ENCODE measurements around the gene UBR3.

Gene UBR3

GRCh38 chr2:170101789-170102188 lies 274.5 kb downstream of the UBR3 start:
- Histone ChIP-seq H3K9me3 (ENCODE audit: insufficient read depth, low read length) (no peaks in the 10 kb centered on the region), H3K9ac (ENCODE audit: low read length) (no peak overlapping the region), H4K20me1 (ENCODE audit: insufficient read depth, low read length) (no peaks in the 10 kb centered on the region), H3K4me3 (ENCODE audit: low read length) (no peak overlapping the region), H3K79me2 (ENCODE audit: low read length) (no peaks in the 10 kb centered on the region), H3K36me3 (replicated peaks; ENCODE audit: low read depth, low read length) (no peaks in the 10 kb centered on the region), H3K27me3 (ENCODE audit: low read depth, low read length) (no peaks in the 10 kb centered on the region), H2AFZ (ENCODE audit: low read depth, low read length) (no peak overlapping the region), H3K4me1 (ENCODE audit: low read length) (peaks cover 8% of the 10 kb centered on the region), H3K27ac (ENCODE audit: low read length) (no peak overlapping the region), H3K4me2 (ENCODE audit: low read length) (no peak overlapping the region)
- no peak for TF ChIP-seq CTCF (IDR thresholded peaks at IDR 0.05; ENCODE audit: low read depth, low read length)
- TF ChIP-seq EZH2phosphoT487 (IDR thresholded peaks at IDR 0.05; ENCODE audit: low read depth) = no peak

- Histone ChIP-seq H3K4me2 (ENCODE audit: low read length) (no peak overlapping the region), H3K4me3 (ENCODE audit: low read length) (no peak overlapping the region), H2AFZ (ENCODE audit: low read depth, low read length) (no peak overlapping the region), H3K27ac (ENCODE audit: low read length) (no peak overlapping the region), H3K4me1 (ENCODE audit: low read length) (no peaks in the 10 kb centered on the region), H3K27me3 (ENCODE audit: low read depth, low read length) (no peaks in the 10 kb centered on the region), H3K9ac (ENCODE audit: low read length) (no peak overlapping the region), H3K79me2 (ENCODE audit: low read length) (no peaks in the 10 kb centered on the region), H4K20me1 (ENCODE audit: insufficient read depth, low read length) (no peaks in the 10 kb centered on the region), H3K9me3 (ENCODE audit: insufficient read depth, low read length) (no peaks in the 10 kb centered on the region), H3K36me3 (replicated peaks; ENCODE audit: low read depth, low read length) (no peaks in the 10 kb centered on the region)
- TF ChIP-seq CTCF (IDR thresholded peaks at IDR 0.05; ENCODE audit: low read depth, low read length) (no peak), EZH2phosphoT487 (IDR thresholded peaks at IDR 0.05; ENCODE audit: low read depth) (no peak)
Measured at GRCh38 chr2:170106102-170106840, 279.0 kb downstream of the UBR3 start.

GRCh38 chr2:170113168-170113894 lies 286.1 kb downstream of the UBR3 start:
- Histone ChIP-seq H3K4me1 (ENCODE audit: low read length) (no peaks in the 10 kb centered on the region), H3K9me3 (ENCODE audit: insufficient read depth, low read length) (no peaks in the 10 kb centered on the region), H4K20me1 (ENCODE audit: insufficient read depth, low read length) (no peaks in the 10 kb centered on the region), H3K36me3 (replicated peaks; ENCODE audit: low read depth, low read length) (no peaks in the 10 kb centered on the region), H3K27me3 (ENCODE audit: low read depth, low read length) (no peaks in the 10 kb centered on the region), H2AFZ (ENCODE audit: low read depth, low read length) (no peak overlapping the region), H3K4me3 (ENCODE audit: low read length) (no peak overlapping the region), H3K27ac (ENCODE audit: low read length) (no peak overlapping the region), H3K4me2 (ENCODE audit: low read length) (no peak overlapping the region), H3K79me2 (ENCODE audit: low read length) (no peaks in the 10 kb centered on the region), H3K9ac (ENCODE audit: low read length) (no peak overlapping the region)
- TF ChIP-seq EZH2phosphoT487 (IDR thresholded peaks at IDR 0.05; ENCODE audit: low read depth) (no peak), CTCF (IDR thresholded peaks at IDR 0.05; ENCODE audit: low read depth, low read length) (no peak)

GRCh38 chr2:170115501-170116229 lies 288.4 kb downstream of the UBR3 start:
- H3K36me3 ChIP-seq (replicated peaks; ENCODE audit: low read depth, low read length) = peaks cover 7% of the 10 kb centered on the region
- 0 out of 2 replicates have a peak, but pooled peaks cover 4% of the 10 kb centered on the region for H3K9me3 ChIP-seq (ENCODE audit: insufficient read depth, low read length)
- H3K9ac ChIP-seq (ENCODE audit: low read length) = no peak overlapping the region
- TF ChIP-seq CTCF (IDR thresholded peaks at IDR 0.05; ENCODE audit: low read depth, low read length) (no peak), EZH2phosphoT487 (IDR thresholded peaks at IDR 0.05; ENCODE audit: low read depth) (no peak)
- H4K20me1 ChIP-seq (ENCODE audit: insufficient read depth, low read length) = no peaks in the 10 kb centered on the region
- no peak overlapping the region for H3K27ac ChIP-seq (ENCODE audit: low read length)
- H3K79me2 ChIP-seq (ENCODE audit: low read length) = no peaks in the 10 kb centered on the region
- H3K4me2 ChIP-seq (ENCODE audit: low read length) = no peak overlapping the region
- no peak overlapping the region for H3K4me3 ChIP-seq (ENCODE audit: low read length)
- no peak overlapping the region for H2AFZ ChIP-seq (ENCODE audit: low read depth, low read length)
- no peaks in the 10 kb centered on the region for H3K4me1 ChIP-seq (ENCODE audit: low read length)
- H3K27me3 ChIP-seq (ENCODE audit: low read depth, low read length) = no peaks in the 10 kb centered on the region

Data from OCI-LY3 (cell line).